ENCODE measurements around the gene IFNA13. TPM values are rescaled to one million over a fixed set of nuclear protein-coding genes. Genes with fewer than 3 reads are reported as not detected.

IFNA13 gene
- total and polyA plus RNA-seq, 2 of the 13 experiments (the other 11 are each of a cell fraction or from before 2014, with no cell fraction given): not detected

- TF ChIP-seq ELF1 (CRISPR knock-in tag; IDR thresholded peaks at IDR 0.05): peak; percentile 90
- TF ChIP-seq KLF13 (CRISPR knock-in tag; IDR thresholded peaks at IDR 0.05): no peak
- TF ChIP-seq, protein P1, sequence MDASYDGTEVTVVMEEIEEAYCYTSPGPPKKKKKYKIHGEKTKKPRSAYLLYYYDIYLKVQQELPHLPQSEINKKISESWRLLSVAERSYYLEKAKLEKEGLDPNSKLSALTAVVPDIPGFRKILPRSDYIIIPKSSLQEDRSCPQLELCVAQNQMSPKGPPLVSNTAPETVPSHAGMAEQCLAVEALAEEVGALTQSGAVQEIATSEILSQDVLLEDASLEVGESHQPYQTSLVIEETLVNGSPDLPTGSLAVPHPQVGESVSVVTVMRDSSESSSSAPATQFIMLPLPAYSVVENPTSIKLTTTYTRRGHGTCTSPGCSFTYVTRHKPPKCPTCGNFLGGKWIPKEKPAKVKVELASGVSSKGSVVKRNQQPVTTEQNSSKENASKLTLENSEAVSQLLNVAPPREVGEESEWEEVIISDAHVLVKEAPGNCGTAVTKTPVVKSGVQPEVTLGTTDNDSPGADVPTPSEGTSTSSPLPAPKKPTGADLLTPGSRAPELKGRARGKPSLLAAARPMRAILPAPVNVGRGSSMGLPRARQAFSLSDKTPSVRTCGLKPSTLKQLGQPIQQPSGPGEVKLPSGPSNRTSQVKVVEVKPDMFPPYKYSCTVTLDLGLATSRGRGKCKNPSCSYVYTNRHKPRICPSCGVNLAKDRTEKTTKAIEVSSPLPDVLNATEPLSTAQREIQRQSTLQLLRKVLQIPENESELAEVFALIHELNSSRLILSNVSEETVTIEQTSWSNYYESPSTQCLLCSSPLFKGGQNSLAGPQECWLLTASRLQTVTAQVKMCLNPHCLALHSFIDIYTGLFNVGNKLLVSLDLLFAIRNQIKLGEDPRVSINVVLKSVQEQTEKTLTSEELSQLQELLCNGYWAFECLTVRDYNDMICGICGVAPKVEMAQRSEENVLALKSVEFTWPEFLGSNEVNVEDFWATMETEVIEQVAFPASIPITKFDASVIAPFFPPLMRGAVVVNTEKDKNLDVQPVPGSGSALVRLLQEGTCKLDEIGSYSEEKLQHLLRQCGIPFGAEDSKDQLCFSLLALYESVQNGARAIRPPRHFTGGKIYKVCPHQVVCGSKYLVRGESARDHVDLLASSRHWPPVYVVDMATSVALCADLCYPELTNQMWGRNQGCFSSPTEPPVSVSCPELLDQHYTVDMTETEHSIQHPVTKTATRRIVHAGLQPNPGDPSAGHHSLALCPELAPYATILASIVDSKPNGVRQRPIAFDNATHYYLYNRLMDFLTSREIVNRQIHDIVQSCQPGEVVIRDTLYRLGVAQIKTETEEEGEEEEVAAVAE (CRISPR knock-in tag; IDR thresholded peaks at IDR 0.05; ENCODE audit: borderline replicate concordance): 0 out of 2 replicates have a peak, but pooled peaks have one; percentile 54
- peak; percentile 72; the same call in 1 of the 2 replicates for TF ChIP-seq ZNF670 (CRISPR knock-in tag; IDR thresholded peaks at IDR 0.05; ENCODE audit: borderline replicate concordance)
- peak; percentile 71; the same call in 1 of the 2 replicates for TF ChIP-seq GATAD1 (CRISPR knock-in tag; IDR thresholded peaks at IDR 0.05)
- peak; percentile 100 for TF ChIP-seq PHF8 (CRISPR knock-in tag; IDR thresholded peaks at IDR 0.05)
- TF ChIP-seq ZNF747 (CRISPR knock-in tag; IDR thresholded peaks at IDR 0.05; ENCODE audit: borderline replicate concordance): 0 out of 2 replicates have a peak, but pooled peaks have one; percentile 20
- peak; percentile 57; the same call in 1 of the 2 replicates for TF ChIP-seq THAP9 (CRISPR knock-in tag; IDR thresholded peaks at IDR 0.05; ENCODE audit: borderline replicate concordance)
- TF ChIP-seq, protein P2, sequence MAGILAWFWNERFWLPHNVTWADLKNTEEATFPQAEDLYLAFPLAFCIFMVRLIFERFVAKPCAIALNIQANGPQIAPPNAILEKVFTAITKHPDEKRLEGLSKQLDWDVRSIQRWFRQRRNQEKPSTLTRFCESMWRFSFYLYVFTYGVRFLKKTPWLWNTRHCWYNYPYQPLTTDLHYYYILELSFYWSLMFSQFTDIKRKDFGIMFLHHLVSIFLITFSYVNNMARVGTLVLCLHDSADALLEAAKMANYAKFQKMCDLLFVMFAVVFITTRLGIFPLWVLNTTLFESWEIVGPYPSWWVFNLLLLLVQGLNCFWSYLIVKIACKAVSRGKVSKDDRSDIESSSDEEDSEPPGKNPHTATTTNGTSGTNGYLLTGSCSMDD (CRISPR knock-in tag; IDR thresholded peaks at IDR 0.05): no peak
- TF ChIP-seq ZNF790 (CRISPR knock-in tag; IDR thresholded peaks at IDR 0.05; ENCODE audit: borderline replicate concordance): peak; percentile 79; the same call in 1 of the 2 replicates
- TF ChIP-seq ZNF225 (CRISPR knock-in tag; IDR thresholded peaks at IDR 0.05): 0 out of 2 replicates have a peak, but pooled peaks have one; percentile 78
- TF ChIP-seq ZNF883 (CRISPR knock-in tag; IDR thresholded peaks at IDR 0.05; ENCODE audit: not compliant biosample characterization): peak; percentile 91
- no peak for TF ChIP-seq TBL1XR1 (IDR thresholded peaks at IDR 0.05; ENCODE audit: borderline replicate concordance, low read length, partially characterized antibody)
- TF ChIP-seq ZNF672 (CRISPR knock-in tag; IDR thresholded peaks at IDR 0.05): no peak
- TF ChIP-seq, protein P3, sequence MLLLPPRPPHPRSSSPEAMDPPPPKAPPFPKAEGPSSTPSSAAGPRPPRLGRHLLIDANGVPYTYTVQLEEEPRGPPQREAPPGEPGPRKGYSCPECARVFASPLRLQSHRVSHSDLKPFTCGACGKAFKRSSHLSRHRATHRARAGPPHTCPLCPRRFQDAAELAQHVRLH (CRISPR knock-in tag; IDR thresholded peaks at IDR 0.05; ENCODE audit: borderline replicate concordance, low read depth): no peak
- TF ChIP-seq CCAR2 (optimal IDR thresholded peaks at IDR 0.05; ENCODE audit: low read depth, low read length): no peak
- TF ChIP-seq TRIM22 (IDR thresholded peaks at IDR 0.05): no peak
- peak; percentile 74 for TF ChIP-seq ZNF605 (CRISPR knock-in tag; IDR thresholded peaks at IDR 0.05)
Observed at GRCh38 chr9:21334701-21335632, 32.9 kb downstream of the IFNA13 start, which contains the start of gene KLHL9 (continued).
